Cerebellar cortex (tissue), 1 donor: ENCODE data around the gene FAM184A.

Experiments
- DNase-seq: peaks from one replicate; pipeline ENCODE4 v3.0.0-alpha.2; 2015; ENCODE audit warnings: low spot score

Gene FAM184A

DNA sequence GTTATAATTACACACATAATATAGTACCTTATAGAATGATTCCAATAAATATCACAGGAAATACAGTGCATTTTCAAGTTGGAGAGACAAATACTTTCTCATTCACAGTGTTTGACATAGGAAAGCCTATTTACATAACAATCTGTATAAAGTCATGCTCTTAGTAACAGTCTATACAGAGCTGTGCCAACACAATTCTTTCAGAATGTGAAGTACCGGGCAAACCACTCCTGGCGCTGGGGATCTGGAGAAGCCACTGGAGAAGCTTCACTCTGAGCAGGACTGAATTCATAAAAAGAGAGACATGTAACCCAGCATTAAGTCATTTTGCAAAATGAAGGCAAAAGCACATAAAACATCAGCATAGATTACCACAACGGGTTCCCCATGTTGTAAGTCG, 118.6 kb downstream of the FAM184A start:
- no peak for DNase-seq

DNA sequence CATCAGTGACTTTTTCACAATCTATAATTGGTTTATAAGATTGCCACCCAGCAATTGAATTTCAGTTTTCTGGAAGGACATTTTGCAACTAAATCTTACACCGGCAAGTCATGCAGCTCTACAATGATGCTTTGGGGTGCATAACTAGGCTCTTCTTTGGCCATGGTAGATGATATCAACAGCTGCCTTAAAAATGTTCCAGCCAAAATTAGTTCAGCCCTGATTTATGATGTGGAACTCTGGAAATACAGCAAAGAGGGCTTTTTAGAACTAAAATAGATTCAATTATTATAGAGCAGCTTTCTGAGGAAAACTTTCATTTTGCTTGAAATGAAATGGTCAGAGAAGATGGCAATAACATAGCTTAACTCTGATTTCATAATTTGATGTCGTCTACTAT, 125.1 kb downstream of the FAM184A start:
- DNase-seq = no peak

DNA sequence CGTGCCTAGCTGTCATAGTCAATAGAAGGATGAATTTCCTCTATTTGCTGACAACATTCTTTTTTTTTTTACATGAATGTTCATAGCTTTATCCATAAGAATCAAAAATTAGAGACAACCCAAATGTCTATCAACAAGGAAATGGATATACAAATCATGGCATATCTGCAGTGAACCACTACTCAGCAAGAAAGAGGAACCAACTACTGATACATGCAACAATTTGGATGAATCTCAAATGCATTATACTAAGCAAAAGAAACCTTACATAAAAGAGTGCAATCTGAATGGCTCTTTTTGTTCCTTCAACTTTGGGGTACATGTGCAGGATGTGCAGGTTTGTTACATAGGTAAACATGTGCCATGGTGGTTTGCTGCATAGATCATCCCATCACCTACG, 125.8 kb downstream of the FAM184A start:
- no peak for DNase-seq

DNA sequence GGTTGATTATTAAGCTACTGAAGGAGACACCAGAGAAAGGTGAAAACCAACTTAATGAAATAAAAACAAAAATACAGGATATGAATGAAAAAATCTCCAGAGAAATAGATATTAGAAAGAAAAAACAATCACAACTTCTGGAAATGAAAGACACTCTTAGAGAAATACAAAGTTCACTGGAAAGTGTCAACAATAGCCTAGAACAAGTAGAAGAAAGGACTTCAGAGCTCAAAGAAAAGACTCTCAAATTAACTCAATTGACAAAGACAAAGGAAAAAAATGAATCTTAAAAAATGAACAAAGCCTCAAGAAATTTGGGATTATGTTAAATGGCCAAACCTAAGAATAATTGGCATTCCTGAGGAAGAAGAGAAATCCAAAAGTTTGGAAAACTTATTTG, 133.2 kb downstream of the FAM184A start:
- DNase-seq = no peak

DNA sequence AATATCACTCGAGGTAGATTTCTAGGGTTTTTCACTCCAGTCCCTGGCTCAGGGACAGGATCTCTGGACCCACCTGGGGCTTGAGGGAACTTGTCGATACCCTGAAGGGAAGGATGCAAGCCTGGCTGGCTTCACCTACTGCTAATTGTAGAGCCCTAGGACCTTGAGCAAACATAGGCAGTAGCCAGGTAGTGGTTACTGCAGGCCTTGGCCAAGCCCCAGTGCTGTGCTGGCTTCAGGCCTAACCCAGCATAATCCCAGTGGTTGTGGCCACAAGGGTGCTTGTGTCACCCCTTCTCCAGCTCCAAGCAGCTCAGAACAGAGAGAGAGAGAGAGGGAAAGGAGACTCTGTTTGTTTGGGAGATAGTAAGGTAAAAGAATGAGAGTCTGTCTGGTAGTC, 137.7 kb downstream of the FAM184A start:
- no peak for DNase-seq

DNA sequence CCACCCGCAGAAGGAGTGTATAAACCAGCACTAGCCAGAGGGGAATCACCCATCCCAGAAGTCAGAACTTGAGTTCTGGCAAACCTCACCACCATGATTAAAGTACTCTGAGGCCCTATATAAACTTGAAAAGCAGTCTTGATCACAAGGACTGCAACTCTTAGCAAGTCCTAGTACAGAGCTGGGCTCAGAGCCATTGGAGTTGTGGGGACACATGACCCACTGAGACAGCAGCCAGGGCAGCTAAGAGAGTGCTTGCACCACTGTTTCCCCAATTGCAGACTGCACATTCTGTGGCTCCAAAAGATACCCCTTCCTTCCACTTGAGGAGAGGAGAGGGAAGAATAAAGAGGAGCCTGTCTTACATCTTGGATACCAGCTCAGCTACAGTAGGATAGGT, 138.8 kb downstream of the FAM184A start:
- no peak for DNase-seq

DNA sequence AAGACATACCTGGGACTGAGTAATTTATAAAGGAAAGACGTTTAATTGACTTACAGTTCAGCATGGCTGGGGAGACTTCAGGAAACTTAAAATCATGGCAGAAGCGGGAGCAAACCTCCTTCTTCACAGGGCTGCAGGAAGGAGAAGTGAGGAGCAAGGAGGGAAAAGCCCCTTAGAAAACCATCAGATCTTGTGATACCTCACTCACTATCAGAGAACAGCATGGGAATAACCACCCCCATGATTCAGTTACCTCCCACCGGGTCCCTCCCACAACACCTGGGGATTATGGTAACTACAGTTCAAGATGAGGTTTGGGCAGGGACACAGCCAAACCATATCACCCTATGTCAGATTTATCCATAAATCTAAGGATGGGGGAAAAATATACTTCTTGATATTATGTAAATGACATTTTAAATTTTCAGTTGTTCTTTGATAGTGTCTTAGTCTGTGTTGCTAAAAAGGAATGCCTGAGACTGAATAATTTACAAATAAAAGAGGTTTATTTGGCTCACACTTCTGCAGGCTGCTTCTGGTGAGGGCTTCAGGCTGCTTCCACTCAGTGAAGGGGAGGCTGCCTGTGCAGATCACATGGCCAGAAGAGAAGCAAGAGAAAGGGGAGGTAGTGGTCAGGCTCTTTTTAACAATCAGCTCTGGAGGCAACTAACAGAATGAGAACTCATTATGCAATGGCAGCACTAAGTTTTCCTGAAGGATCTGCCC, 142.3 kb downstream of the FAM184A start:
- DNase-seq = no peak

DNA sequence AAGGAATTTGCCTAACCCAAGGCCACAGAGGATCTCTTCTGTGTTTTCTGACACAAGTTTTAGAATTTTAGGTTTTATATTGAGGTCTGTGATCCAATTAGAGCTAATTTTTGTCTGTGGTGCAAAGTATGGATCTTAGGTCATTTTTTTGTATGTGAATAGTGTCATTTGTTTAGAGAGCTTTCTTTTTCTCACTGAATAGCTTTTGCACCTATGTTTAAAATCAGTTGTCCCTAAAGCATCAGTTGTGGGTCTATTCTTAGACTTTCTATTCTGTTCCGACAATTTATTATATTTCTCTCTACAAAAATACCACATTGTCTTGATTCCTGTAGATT, 143.2 kb downstream of the FAM184A start:
- DNase-seq = no peak

DNA sequence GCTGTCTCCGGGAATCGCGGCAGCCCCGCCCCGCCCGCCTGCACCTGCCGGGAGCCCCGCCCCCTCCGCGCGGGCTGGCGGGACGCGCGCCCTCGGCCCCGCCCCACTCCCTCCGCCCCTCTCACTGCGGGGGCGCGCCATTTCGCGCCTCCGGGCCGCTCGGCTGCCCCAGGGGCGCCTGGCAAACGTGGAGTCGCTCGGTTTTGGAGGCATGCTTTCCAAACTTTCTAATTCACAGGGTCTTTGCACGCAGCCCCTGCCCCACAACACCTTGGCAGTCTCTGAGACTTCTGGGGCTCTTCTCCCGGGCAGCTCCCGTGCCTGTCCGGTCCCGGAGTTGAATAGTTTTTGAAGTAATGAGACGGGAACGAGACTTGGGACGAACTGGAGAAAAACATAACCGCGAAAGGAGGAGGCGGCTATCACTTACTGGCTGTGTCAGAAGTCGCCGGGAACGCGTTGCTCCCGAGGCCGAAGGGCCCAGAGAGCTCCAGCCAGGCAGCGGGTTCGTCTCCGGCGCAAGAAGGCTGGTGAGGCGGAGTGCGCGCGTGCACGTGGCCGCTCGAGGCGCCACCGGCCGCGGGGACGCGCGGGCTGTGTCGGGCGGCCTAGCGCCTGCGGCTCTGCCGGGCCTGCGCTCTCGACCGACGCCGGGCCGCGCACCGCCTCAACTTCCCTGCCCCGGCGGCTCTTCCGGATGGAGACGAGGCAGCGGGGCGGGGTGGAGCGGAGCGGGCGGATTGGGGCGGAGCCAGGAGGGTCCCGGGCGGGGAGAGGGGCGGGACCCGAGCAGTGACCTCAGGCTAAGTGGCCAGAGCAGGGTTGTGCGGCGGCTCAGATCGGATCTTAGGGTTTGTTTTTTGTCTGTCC, 143.8 kb downstream of the FAM184A start, which contains the start of gene MCM9:
Gene MCM9, minus strand, starts transcription at position 699 of the 870 bp plus-strand sequence. CDS start 3,436 bp downstream, outside the sequence.
- peak; percentile 79 for DNase-seq

DNA sequence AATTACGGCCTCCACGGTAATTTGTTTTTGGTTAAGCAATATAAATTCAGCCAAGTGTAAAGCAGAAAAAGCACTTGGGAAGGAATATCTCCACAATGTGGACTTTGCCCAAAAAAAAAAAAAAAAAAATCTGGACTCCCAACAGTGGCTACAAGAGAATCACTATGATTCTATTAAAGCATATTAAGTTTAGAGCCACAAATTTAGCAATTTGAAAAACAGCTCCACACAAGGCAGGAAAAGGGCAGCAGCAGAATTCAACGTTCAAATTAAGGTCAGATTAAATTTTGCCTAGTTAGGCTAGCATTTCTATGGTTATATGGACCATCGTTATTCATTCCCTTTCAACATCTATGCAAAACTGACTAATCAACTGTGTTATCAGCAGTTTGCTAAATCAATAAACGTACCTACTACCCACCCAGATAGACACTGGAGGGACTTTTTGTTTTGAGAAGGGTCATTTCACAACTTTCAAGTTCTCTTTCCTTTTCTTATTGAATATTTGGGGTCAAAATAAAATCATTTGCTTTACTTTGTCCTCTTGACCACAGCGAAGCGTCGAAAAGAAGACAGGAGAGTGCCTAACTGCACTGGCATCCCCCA, 144.5 kb downstream of the FAM184A start:
- no peak for DNase-seq

DNA sequence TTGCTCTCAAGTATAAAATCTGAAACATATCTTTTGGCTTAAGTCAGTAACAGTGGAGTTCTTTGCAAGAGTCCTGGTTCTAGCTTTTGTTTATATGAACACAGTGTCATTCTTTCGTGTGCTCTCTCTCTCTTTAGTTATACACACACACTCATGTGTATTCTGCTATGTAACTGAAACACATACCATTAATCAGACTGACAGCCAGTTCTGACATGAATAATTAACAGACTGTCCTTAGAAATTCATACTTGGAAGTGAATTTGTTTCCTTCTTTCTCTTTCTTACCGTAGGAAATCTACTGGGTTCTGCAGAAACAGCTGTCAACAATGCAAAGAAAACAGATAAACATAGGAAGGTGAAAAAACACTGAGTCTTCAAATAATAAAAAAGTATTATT, 146.0 kb downstream of the FAM184A start:
- no peak for DNase-seq

DNA sequence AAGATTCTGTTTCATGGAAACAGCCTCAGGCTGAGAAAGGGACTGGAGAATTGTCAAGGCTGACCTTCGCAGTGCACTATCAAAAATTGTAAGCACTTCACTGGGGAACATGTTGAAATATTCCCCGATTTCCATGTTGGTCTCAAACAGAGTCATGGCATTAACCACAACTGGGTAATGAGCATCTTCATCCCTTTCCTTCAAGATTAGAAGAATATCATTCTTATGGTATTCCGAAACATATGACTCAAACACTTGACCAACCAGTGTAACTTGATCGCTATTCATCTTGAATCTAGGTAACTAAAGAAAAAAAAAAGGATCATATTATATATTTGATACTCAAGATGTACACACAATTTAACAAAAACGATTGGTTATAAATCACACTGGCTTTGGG, 147.0 kb downstream of the FAM184A start:
- no peak for DNase-seq

DNA sequence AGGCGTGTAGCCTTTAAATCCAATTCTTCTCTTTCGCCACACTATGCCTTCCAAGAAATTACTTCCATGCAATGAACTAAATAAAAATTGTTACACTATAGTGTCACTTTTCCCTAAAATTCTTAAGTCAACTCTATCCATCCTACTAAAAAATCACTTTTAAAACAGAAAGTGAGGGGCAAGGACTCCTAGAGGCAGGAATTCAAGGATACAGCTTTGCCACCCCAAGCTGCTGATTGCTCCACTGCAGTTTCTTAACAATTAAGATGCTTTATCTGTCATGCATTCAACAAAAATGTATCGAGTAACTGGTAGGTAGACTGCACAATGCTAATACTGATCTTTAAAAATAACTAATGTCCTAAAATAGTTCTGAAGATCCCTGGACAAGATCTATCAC, 147.8 kb downstream of the FAM184A start:
- DNase-seq = no peak

DNA sequence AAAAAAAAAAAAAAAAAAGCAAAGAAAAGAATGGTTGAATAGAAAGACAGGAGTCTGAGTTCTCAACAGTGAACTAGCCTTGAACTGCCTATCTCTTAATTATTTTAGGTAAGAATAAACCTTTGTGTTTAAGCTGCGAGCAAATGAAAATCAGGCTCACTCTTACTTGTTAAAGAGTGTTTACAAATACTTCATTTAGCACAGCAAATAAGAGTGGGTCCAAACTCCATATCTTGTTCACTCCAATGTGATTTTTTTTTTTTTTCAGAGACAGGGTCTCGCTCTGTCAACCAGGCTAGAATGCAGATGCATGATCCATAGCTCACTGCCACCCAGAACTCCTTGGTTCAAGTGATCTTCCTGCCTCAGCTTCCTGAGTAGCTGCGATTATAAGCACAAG, 155.4 kb downstream of the FAM184A start:
- DNase-seq = no peak

DNA sequence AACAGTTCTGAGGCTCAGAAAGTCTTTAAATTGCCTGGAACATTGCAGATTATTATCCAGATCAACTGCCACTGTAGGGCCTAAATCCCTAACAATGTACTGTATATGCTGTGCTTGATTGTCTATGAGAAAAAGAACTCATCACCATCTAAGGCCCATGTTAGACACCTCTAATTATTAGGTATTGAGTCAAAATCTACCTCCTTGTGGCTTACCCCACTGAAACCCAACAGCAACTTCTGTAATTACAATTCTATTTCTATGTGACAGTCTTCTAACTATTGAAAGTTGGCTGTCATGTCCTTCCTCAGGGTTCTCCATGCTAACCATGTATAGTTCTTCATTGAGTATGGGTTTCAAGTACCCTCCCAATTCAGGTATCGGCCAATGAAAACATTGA, 157.4 kb downstream of the FAM184A start:
- DNase-seq = no peak

DNA sequence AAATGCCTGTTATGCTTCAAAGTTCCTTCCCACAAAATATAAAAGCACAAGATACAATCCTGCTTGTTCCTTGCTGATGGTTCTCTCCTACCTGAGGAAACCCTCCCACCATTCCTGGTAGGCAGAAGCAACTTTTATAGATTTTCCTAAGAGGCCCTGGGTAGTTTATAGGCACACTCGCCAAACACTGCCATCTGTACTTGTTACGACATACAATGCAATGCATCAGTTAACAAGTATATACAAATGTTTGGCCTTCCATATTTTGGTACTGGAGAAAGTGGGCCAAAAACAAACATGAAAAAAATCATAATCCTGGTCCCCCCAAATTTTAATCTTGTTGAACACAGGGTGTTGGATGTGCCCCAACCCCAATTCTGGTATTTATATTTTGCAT, 160.1 kb downstream of the FAM184A start:
- no peak for DNase-seq

DNA sequence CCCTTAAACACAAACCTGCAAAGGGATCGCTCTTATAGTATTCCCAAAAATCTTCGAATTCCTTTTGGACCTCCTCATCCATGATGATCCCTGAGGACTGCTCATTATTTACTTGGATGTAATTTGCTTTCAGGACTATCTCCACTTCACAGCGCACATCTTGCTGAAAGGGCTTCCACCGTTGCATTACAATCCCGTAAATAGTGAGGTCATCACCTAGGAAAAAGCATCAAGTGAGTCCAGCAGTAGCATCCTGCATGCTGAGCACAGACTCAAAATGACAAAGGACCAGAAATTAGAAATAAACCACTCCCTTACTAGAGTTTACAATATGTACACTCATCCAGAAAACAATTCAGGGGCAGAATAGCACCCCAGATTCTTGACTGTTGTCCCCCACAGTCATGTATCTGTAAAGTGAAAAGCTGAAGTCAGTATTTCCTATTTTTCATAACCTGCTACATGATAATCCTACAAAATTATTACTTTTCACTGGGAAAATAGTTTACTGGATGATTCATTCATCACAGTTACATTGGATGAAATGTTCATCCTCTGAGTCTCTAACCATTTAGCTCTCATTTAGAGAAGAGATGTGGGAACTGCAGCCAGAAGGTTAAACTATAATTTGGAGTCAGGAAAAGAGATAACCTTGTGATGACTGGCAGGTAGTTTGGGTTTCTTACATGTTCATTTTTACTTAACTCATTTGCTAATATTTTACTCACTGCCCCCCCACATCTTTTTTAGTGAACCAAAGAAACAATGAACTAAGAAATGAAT, 160.7 kb downstream of the FAM184A start:
- DNase-seq = no peak

DNA sequence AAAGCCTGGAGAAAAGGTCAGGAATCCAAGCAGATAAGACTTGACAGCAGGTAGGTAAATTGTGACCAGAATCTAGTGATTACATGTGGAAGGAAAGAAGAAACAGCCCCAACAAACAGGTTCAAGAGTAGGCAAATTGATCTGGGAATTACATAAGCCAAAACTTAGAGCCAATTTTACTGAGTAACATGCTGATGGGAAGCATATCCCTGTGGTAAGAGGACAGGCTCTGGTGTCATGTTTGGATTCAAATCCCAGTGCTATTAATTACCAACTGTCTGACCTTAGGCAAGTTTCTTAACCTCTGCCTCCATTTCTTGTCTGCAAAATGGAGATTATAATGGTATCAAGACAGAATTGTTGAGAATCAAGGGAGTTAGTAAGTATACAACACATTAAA, 163.9 kb downstream of the FAM184A start:
- DNase-seq = no peak

DNA sequence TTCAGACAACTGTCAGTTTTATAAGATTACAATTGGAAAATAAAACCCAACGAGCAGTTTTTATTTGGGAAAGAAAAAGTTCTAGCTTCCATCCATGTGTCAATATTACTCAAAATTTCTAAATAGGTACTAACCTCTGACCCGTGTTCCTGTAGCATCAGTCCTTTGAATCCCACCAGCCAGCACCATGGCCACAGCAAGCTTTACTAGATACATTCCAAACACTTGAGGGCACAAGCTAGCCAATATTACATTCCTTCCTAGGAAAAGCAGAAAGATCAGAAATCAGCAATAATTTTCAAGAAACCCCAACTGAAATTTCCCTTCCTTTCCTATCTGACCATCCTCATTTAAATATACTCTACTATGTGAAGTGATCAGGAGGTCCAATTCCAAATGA, 165.3 kb downstream of the FAM184A start:
- DNase-seq = no peak

DNA sequence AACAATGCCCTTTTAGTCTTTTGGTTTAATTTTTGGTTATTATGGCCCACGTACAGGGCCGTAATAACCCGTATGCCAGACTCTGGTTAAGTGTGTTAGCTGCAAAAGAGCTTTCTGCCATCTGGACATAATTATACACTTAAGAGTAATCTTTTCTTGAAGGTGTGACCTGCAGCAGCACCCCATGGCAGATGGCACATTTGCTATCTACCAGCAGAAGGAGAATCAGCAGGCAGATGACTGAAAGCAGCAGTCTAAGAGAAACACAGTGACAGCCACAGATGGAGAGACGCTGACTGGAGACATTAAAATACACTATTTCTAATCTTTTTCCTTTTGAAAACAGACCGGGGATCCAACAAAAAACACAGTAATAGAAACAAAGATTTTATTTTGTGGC, 165.8 kb downstream of the FAM184A start:
- peak; percentile 61 for DNase-seq
